Prostate gland (tissue), 2 donors: Measurements from ENCODE around the gene TPT1.

ENCODE experiments used
- POLR2A ChIP-seq: fragments of 450-650 bp; IDR thresholded peaks from one replicate; pipeline ENCODE4 v1.6.1; 2016; ENCODE audit warnings: antibody characterized with exemption, mild to moderate bottlenecking
- POLR2AphosphoS5 ChIP-seq: sonication (generic); formaldehyde crosslinking; IDR thresholded peaks from one replicate; pipeline ENCODE4 v1.6.1; 2017; ENCODE audit warnings: antibody characterized with exemption
- TF ChIP-seq, protein P1 (sequence below), 4 experiments: fragments of 200-600 bp in 2 of 4; fragments of 450-650 bp in 2 of 4; sonication (generic) in 2 of 4; IDR thresholded peaks; 1 replicate in 3 of 4; 2 replicates in 1 of 4; pipeline ENCODE4 v1.5.1; 2016 to 2019; ENCODE audit warnings: antibody characterized with exemption in 4 of 4, mild to moderate bottlenecking in 2 of 4, moderate library complexity in 2 of 4

DNA sequence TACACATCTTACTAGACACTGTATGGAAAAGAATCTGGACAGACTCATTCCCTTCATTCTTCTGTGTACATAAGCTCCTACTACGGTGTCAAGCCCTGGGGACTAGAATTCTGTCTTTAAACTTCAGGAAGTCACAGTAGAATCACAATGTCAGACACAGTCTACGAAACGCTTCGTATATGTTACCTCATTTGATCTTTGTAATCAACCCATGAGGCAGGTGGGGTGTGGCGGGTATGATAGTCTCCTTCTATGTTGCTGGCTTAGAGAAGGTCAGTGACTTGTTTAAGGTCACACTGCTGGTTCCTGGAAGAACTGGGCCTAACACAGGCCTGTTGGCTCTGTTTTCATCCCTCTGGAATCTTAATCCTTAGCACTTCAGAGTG, 32.2 kb upstream of the TPT1 start:
- TF ChIP-seq, protein P1, sequence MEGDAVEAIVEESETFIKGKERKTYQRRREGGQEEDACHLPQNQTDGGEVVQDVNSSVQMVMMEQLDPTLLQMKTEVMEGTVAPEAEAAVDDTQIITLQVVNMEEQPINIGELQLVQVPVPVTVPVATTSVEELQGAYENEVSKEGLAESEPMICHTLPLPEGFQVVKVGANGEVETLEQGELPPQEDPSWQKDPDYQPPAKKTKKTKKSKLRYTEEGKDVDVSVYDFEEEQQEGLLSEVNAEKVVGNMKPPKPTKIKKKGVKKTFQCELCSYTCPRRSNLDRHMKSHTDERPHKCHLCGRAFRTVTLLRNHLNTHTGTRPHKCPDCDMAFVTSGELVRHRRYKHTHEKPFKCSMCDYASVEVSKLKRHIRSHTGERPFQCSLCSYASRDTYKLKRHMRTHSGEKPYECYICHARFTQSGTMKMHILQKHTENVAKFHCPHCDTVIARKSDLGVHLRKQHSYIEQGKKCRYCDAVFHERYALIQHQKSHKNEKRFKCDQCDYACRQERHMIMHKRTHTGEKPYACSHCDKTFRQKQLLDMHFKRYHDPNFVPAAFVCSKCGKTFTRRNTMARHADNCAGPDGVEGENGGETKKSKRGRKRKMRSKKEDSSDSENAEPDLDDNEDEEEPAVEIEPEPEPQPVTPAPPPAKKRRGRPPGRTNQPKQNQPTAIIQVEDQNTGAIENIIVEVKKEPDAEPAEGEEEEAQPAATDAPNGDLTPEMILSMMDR (IDR thresholded peaks at IDR 0.05): no peak
- TF ChIP-seq POLR2A: no peak
- no peak for TF ChIP-seq POLR2AphosphoS5
